ENCODE measurements around the gene RFC2.

The RFC2 gene

DNA sequence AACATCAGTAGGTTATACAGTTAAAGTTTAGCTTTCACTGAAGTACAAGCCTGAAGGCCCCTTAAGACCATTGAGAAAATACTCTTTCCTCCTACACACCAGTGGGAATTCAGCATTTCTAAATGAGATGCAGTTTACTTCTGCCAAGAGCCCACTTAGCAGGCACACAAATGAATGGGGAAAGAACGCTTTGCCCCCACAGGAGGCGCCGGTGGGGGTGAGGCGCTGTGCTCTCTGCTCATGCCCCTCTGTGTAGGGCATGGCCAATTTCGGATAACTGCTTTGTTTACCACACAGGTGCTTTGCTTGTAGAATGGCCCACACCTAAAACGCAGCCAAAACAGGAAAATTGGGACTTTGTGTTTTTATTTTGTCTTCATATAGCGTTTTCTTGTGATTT is 60.3 kb downstream of the RFC2 start:
- H3K9ac ChIP-seq (ENCODE audit: low read depth, low read length): no peak overlapping the region
- H3K4me2 ChIP-seq (ENCODE audit: insufficient read depth, low read length): no peak overlapping the region
- H2AFZ ChIP-seq (ENCODE audit: low read depth, low read length): no peak overlapping the region
- no peak overlapping the region for H3K27ac ChIP-seq (ENCODE audit: low read length)
- peaks cover 42% of the 10 kb centered on the region for H3K79me2 ChIP-seq (ENCODE audit: insufficient read depth, low read length)
- ATAC-seq (ENCODE audit: insufficient read depth, low read depth) (no peak), DNase-seq (no peak)
- H3K4me1 ChIP-seq (ENCODE audit: insufficient read depth, low read length): no peaks in the 10 kb centered on the region
- no peaks in the 10 kb centered on the region for H3K27me3 ChIP-seq (ENCODE audit: insufficient read depth, low read length, poor library complexity)
- peaks cover 85% of the 10 kb centered on the region for H3K36me3 ChIP-seq (ENCODE audit: insufficient read depth, low read length)
- H3K4me3 ChIP-seq (ENCODE audit: low read depth in 1 of 2, low read length in 2 of 2): no peak overlapping the region
- no peaks in the 10 kb centered on the region for H3K9me3 ChIP-seq (ENCODE audit: insufficient read depth, low read length, severe bottlenecking)
- peaks cover 51% of the 10 kb centered on the region for H4K20me1 ChIP-seq (ENCODE audit: insufficient read depth, low read length)
- TF ChIP-seq CTCF (IDR thresholded peaks at IDR 0.05; ENCODE audit: borderline replicate concordance, extremely low read depth, low read length, poor library complexity, severe bottlenecking): no peak
- no peak for TF ChIP-seq EZH2 (IDR thresholded peaks at IDR 0.05; ENCODE audit: borderline replicate concordance, low read depth, low read length, severe bottlenecking)

DNA sequence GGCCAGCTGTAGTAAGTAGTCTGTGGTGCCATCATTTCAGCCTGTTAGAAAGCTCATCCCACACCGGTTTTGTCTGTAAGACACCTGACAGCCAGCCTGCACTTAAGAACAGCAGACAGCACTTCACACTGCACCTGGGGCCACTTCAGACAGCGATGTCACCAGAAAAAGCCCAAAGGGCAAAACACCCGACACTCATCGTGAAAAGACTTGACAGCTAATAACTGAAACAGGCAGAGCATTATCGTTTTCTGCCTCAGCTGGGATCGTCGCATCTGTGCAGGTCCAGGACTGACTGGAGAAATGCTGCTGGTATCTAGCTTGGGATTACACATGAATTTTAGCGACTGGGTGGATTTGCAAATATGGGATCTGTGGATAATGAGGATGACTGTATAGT is 61.1 kb downstream of the RFC2 start:
- H3K4me1 ChIP-seq (ENCODE audit: insufficient read depth, low read length): no peaks in the 10 kb centered on the region
- H3K27ac ChIP-seq (ENCODE audit: low read length): no peak overlapping the region
- DNase-seq: no peak
- H3K4me3 ChIP-seq (ENCODE audit: low read depth in 1 of 2, low read length in 2 of 2): no peak overlapping the region
- no peak for ATAC-seq (ENCODE audit: insufficient read depth, low read depth)
- TF ChIP-seq CTCF (IDR thresholded peaks at IDR 0.05; ENCODE audit: borderline replicate concordance, extremely low read depth, low read length, poor library complexity, severe bottlenecking): no peak
- TF ChIP-seq EZH2 (IDR thresholded peaks at IDR 0.05; ENCODE audit: borderline replicate concordance, low read depth, low read length, severe bottlenecking): no peak
- peaks cover 60% of the 10 kb centered on the region for H4K20me1 ChIP-seq (ENCODE audit: insufficient read depth, low read length)
- H2AFZ ChIP-seq (ENCODE audit: low read depth, low read length): no peak overlapping the region
- peaks cover 91% of the 10 kb centered on the region for H3K36me3 ChIP-seq (ENCODE audit: insufficient read depth, low read length)
- no peaks in the 10 kb centered on the region for H3K9me3 ChIP-seq (ENCODE audit: insufficient read depth, low read length, severe bottlenecking)
- no peaks in the 10 kb centered on the region for H3K27me3 ChIP-seq (ENCODE audit: insufficient read depth, low read length, poor library complexity)
- no peak overlapping the region for H3K9ac ChIP-seq (ENCODE audit: low read depth, low read length)
- no peak overlapping the region for H3K4me2 ChIP-seq (ENCODE audit: insufficient read depth, low read length)
- peaks cover 50% of the 10 kb centered on the region for H3K79me2 ChIP-seq (ENCODE audit: insufficient read depth, low read length)

GRCh38 chr7:74191231-74191630 is 63.0 kb downstream of the RFC2 start:
- no peak overlapping the region for H2AFZ ChIP-seq (ENCODE audit: low read depth, low read length)
- no peak overlapping the region for H3K27ac ChIP-seq (ENCODE audit: low read length)
- no peak overlapping the region for H3K4me3 ChIP-seq (ENCODE audit: low read depth in 1 of 2, low read length in 2 of 2)
- H3K27me3 ChIP-seq (ENCODE audit: insufficient read depth, low read length, poor library complexity): no peaks in the 10 kb centered on the region
- peaks cover 96% of the 10 kb centered on the region for H3K36me3 ChIP-seq (ENCODE audit: insufficient read depth, low read length)
- no peak overlapping the region for H3K4me2 ChIP-seq (ENCODE audit: insufficient read depth, low read length)
- no peaks in the 10 kb centered on the region for H3K9me3 ChIP-seq (ENCODE audit: insufficient read depth, low read length, severe bottlenecking)
- ATAC-seq (ENCODE audit: insufficient read depth, low read depth) (no peak), DNase-seq (no peak)
- peaks cover 68% of the 10 kb centered on the region for H3K79me2 ChIP-seq (ENCODE audit: insufficient read depth, low read length)
- TF ChIP-seq CTCF (IDR thresholded peaks at IDR 0.05; ENCODE audit: borderline replicate concordance, extremely low read depth, low read length, poor library complexity, severe bottlenecking) (no peak), EZH2 (IDR thresholded peaks at IDR 0.05; ENCODE audit: borderline replicate concordance, low read depth, low read length, severe bottlenecking) (no peak)
- H3K9ac ChIP-seq (ENCODE audit: low read depth, low read length): no peak overlapping the region
- peaks cover 78% of the 10 kb centered on the region for H4K20me1 ChIP-seq (ENCODE audit: insufficient read depth, low read length)
- H3K4me1 ChIP-seq (ENCODE audit: insufficient read depth, low read length): no peaks in the 10 kb centered on the region

GRCh38 chr7:74190259-74190658 is 63.9 kb downstream of the RFC2 start:
- DNase-seq: no peak
- H3K4me1 ChIP-seq (ENCODE audit: insufficient read depth, low read length): no peaks in the 10 kb centered on the region
- H2AFZ ChIP-seq (ENCODE audit: low read depth, low read length): no peak overlapping the region
- TF ChIP-seq EZH2 (IDR thresholded peaks at IDR 0.05; ENCODE audit: borderline replicate concordance, low read depth, low read length, severe bottlenecking) (no peak), CTCF (IDR thresholded peaks at IDR 0.05; ENCODE audit: borderline replicate concordance, extremely low read depth, low read length, poor library complexity, severe bottlenecking) (no peak)
- H3K27ac ChIP-seq (ENCODE audit: low read length): no peak overlapping the region
- H3K9ac ChIP-seq (ENCODE audit: low read depth, low read length): no peak overlapping the region
- H3K36me3 ChIP-seq (ENCODE audit: insufficient read depth, low read length): peaks cover 94% of the 10 kb centered on the region
- H3K27me3 ChIP-seq (ENCODE audit: insufficient read depth, low read length, poor library complexity): no peaks in the 10 kb centered on the region
- H3K4me2 ChIP-seq (ENCODE audit: insufficient read depth, low read length): no peak overlapping the region
- ATAC-seq (ENCODE audit: insufficient read depth, low read depth): no peak
- H4K20me1 ChIP-seq (ENCODE audit: insufficient read depth, low read length): peaks cover 85% of the 10 kb centered on the region
- peaks cover 78% of the 10 kb centered on the region for H3K79me2 ChIP-seq (ENCODE audit: insufficient read depth, low read length)
- H3K9me3 ChIP-seq (ENCODE audit: insufficient read depth, low read length, severe bottlenecking): no peaks in the 10 kb centered on the region
- H3K4me3 ChIP-seq (ENCODE audit: low read depth in 1 of 2, low read length in 2 of 2): no peak overlapping the region

Data from DND-41 (cell line).